GM20000 (cell line): ENCODE results near the gene PELI1.

Source experiments
- DNase-seq: peaks from one replicate; pipeline ENCODE4 v3.0.0; 2012; ENCODE audit warnings: low spot score
- CTCF ChIP-seq: IDR thresholded peaks from 2 replicates; pipeline ENCODE4 v1.5.1; 2012; ENCODE audit warnings: mild to moderate bottlenecking, control low read depth; ENCODE audit errors: extremely low read depth, missing control alignments

Gene PELI1

DNA sequence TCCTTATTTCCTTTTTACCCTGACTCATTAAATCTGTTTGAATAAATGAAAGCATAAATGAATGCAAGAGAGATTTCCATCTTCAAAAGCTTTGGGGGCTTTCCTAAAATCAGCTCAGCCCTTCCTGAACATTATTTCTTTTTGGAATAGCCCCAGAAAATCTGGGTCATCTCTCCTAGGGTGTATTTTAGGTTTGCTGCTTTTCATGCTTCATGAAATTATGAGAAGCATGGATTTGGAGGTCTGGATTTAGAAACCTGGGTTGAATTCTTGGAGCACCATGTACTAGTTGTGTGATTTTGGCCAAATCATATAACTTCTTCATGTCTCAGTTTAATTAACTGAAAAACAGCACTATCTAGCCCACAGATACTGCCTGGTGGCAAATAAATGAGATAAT, 24.0 kb upstream of the PELI1 start:
- TF ChIP-seq CTCF: no peak
- no peak for DNase-seq

DNA sequence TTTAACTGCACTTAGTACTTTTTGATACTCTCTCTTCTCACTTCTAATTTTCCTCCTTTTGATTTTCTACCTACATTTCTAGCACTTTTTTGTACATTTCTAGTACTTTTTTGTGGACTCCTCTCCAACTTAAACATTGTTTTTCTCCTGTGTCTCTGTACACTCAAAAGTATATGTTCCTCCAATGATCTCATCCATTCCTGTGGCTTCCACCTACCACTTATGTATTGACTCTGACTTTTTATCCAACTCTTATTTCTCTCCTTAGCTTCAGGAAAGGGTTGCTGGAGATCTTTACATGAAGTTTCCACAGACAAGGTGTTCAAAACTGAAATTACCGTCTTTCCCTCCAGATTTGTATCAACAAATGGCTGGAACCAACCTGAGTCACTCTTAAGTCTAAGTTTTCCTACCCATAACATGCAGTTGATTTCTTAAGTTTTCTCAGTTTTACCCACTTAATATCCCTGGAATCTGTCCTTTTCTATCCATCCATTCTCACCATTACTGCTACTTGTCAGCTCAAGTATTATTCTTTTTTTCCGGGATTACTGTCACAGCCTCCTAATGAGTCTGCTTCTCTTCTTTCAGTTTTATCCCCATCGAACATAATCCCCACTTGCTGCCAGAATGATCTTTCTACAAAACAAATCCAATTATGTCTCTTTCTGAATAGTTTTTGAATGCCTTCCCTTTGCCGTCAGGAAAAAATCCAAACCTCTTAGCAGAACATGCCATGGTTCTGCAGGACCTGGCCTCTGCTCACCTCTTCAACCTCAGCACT, 22.6 kb upstream of the PELI1 start:
- TF ChIP-seq CTCF: no peak
- DNase-seq: no peak

DNA sequence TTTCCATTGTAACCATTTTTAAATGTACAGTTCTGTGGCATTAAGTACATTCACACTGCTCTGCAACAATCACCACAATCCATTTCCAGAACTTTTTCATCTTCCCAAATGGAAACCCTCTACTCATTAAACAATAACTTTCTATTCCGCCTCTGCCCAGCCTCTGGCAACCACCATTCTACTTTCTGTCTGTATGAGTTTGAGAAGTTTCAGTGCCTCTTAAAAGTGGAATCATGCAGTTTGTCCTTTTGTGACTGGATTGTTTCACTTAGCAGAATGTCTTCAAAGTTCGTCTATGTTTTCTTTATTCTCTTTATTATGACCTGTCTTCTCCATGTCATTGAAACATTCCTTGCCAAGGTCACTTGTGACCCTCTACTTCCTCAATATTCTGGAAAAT, 22.0 kb upstream of the PELI1 start:
- DNase-seq: no peak
- TF ChIP-seq CTCF: no peak

DNA sequence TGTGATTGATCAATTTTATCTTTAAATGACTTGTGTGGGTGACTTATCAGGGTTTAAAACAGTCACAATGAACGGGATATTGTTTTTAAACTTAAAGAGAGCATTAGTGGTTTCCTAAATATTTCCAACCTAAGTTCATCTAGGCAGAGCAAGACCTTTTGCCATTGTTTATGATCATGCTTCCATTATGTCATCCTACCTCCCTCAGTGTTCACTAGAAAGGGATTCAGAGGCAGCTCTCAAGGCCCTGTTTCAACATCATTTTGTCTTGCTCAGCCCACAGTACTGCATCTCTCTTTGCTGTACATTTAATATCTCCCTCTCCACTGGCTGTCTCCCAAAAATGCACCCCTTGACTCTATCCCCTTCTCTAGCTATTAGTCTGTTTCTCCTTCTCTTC, 21.5 kb upstream of the PELI1 start:
- no peak for DNase-seq
- TF ChIP-seq CTCF: no peak

DNA sequence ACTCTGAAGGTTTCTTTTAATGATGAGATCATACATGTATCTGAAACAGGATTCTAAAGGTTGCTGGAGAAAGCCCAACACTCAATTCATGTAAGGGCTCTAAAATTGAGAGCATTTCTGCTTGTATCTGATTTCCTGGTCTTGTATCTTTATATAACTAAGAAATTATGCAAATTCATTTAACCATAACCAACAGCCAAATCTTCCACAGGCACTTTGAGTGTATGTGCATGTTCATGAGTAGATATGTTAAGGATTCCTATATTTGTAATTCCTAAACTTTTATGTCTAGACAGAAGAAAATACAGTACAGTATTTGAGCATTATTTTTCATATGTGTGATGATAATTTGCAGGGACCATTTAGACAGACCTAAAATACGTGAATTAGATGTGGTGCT, 20.4 kb upstream of the PELI1 start:
- TF ChIP-seq CTCF: no peak
- no peak for DNase-seq

- TF ChIP-seq CTCF: no peak
- DNase-seq: no peak
Observed at GRCh38 chr2:64162516-64162915, 18.3 kb upstream of the PELI1 start.

GRCh38 chr2:64157792-64158191, 13.6 kb upstream of the PELI1 start:
- DNase-seq: no peak
- no peak for TF ChIP-seq CTCF
